Small intestine (tissue), 16 donors: ENCODE results near the gene MAP3K10. TPM values are rescaled to one million over a fixed set of nuclear protein-coding genes. Genes with fewer than 3 reads are reported as not detected.
"Not testable (repeated sequence)": the region's sequence is repeated elsewhere in the genome, so short reads cannot be mapped to it uniquely, and the experiment has no call there.

ENCODE experiments used
- DNase-seq, 2 donors: peaks; one replicate each; pipeline versions ENCODE4 v3.0.0 to v3.0.0-alpha.2; 2013
- FAIRE-seq: peaks from 2 replicates; lab custom pipeline; 2012; peaks lifted over from hg19 to GRCh38; lab: Jason Lieb, UNC
- H3K27ac ChIP-seq, 3 donors: one replicate each; pipeline ENCODE4 v1.5.1; 2013; ENCODE audit warnings: low read length in 2 of 3, mild to moderate bottlenecking in 2 of 3, control low read depth in 1 of 3, inconsistent platforms in 1 of 3, low read depth in 1 of 3, moderate library complexity in 1 of 3
- H3K27me3 ChIP-seq, 3 donors: one replicate each; pipeline ENCODE4 v1.6.1; 2013; ENCODE audit warnings: low read length in 3 of 3, inconsistent platforms in 1 of 3; ENCODE audit not compliant: control insufficient read depth in 3 of 3, insufficient read depth in 3 of 3
- H3K36me3 ChIP-seq, 3 donors: one replicate each; pipeline ENCODE4 v1.6.1; 2013; ENCODE audit warnings: low read length in 3 of 3, inconsistent platforms in 1 of 3, low read depth in 1 of 3, mild to moderate bottlenecking in 1 of 3, moderate library complexity in 1 of 3; ENCODE audit not compliant: control insufficient read depth in 3 of 3, insufficient read depth in 2 of 3
- H3K4me1 ChIP-seq, 3 donors: one replicate each; pipeline ENCODE4 v1.6.1; 2013; ENCODE audit warnings: low read length in 2 of 3, inconsistent platforms in 1 of 3, low read depth in 1 of 3, mild to moderate bottlenecking in 1 of 3, moderate library complexity in 1 of 3; ENCODE audit not compliant: control insufficient read depth in 3 of 3, insufficient read depth in 2 of 3
- H3K4me3 ChIP-seq, 3 donors: one replicate each; pipeline ENCODE4 v1.5.1; 2013; ENCODE audit warnings: low read length in 3 of 3, control low read depth in 1 of 3, inconsistent platforms in 1 of 3, low read depth in 1 of 3, mild to moderate bottlenecking in 1 of 3, moderate library complexity in 1 of 3
- H3K9me3 ChIP-seq, 2 donors: one replicate each; pipeline ENCODE4 v1.6.1; 2013; ENCODE audit warnings: low read depth in 1 of 2, low read length in 1 of 2; ENCODE audit not compliant: control insufficient read depth in 2 of 2, insufficient read depth in 1 of 2
- WGBS, 3 donors: extraction: QIAGEN DNeasy Blood & Tissue Kit; methylation state at CpG; one replicate each; pipeline ENCODE4 v1.1.7; 2013; 5-methylcytosine and 5-hydroxymethylcytosine counted together
- long read RNA-seq, 10 donors: transcript quantifications; one replicate each; lab custom pipeline, GENCODE V29; 2026
- polyA plus RNA-seq, 4 donors: library from polyadenylated mRNA; stranded (reverse) in 3 of 4; unstranded in 1 of 4; fragments of 200-250 nt in 3 of 4; fragments of 120-200 nt in 1 of 4; gene quantifications; one replicate each; pipeline versions ENCODE4 v1.2.1 to v1.2.3, GENCODE V29; 2013
- donor health status: healthy with polysubstance abuse.
- donor health status: control.
- donor health status: control.
- donor health status: Bipolar disorder and iron deficiency.
- donor health status: healthy.

MAP3K10 gene
- 1 to 10 TPM; 5.4 to 9.7 (median 6.9) TPM for polyA plus RNA-seq
- long read RNA-seq, donor 1 = 0 reads
- long read RNA-seq, donor 2, partial matches to known transcripts = 0 of 1 reads
- long read RNA-seq, donor 2, other reads (novel, unspliced or antisense) = 0 of 1 reads
- long read RNA-seq, donor 3, partial matches to known transcripts = 25 of 26 reads
- long read RNA-seq, donor 3, other reads (novel, unspliced or antisense) = 0 of 26 reads
- long read RNA-seq, donor 4 = 0 reads
- long read RNA-seq, donor 5 = 0 reads
- long read RNA-seq, donor 6 = 0 reads
- long read RNA-seq, donor 7, partial matches to known transcripts = 0 of 3 reads
- long read RNA-seq, donor 7, other reads (novel, unspliced or antisense) = 0 of 3 reads
- long read RNA-seq, donor 8 = 0 reads
- long read RNA-seq, donor 9 = 0 reads
- long read RNA-seq, donor 10 = 0 reads

DNA sequence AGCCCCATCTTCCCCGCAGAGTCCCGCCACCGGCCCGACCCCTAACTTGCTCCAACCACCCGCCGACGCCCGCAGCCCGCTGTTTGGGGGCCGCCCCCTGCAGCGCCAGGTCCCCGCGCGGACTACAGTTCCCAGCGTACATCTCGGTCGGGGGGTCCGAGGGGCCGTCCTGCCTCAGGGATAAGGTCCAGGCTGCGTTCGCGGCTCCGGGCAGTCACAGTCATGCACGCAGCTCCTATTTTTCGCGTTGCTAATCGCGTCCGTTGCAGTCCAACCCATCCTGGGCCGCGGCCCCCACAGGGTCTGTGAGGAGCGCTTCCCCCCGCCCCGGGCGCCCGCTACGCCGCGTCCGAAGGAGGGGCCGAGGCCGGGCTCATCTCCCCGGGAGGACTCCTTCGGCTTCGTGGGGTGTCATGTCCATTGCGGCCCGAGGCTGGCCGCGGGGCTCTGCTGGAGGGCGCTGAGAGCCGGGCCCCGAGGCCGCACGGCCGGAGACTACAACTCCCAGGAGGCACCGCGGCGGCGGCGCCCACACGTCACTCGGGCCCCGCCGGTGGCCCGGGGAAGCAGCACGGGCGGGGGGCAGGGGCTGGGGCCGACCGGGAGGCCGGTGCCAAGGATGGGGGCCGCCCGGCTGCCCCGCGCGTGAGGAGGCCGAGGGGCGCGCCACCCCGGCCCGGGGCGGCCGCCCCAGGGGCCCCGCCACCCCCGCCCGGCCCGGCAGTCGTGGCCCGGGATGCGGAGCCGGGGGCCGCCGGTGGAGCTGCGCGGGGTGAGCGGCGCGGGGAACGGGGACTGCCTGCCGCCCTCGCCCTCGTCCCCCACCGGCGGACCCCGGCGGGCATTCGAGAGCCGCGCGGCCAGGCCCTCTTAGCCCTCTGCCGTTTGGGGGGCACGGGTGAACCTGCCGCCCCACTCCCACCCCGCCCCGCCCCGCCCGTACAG, at the start of gene MAP3K10:
Gene MAP3K10, plus strand, starts transcription at position 536 of the 945 bp plus-strand sequence. CDS start 606 bp downstream, outside the sequence.
- peak; percentile 59 to 89 for DNase-seq
- H3K27ac ChIP-seq = peak within 1 kb of the TSS; percentile 77 to 95 (median 86)
- H3K27me3 ChIP-seq = no peaks in the 10 kb centered on the region
- no peaks in the 10 kb centered on the region for H3K9me3 ChIP-seq
- H3K4me3 ChIP-seq = peak within 1 kb of the TSS; percentile 89 to 95 (median 91)
- no peak for FAIRE-seq
- WGBS, 3 donors = 0 to 1% (median 1%) methylated on average over 51 to 116 of the region's 116 CpGs
- H3K36me3 ChIP-seq = no peaks in the 10 kb centered on the region
- H3K4me1 ChIP-seq = peaks cover 0 to 4% (median 0%) of the 10 kb centered on the region in 3 donors

DNA sequence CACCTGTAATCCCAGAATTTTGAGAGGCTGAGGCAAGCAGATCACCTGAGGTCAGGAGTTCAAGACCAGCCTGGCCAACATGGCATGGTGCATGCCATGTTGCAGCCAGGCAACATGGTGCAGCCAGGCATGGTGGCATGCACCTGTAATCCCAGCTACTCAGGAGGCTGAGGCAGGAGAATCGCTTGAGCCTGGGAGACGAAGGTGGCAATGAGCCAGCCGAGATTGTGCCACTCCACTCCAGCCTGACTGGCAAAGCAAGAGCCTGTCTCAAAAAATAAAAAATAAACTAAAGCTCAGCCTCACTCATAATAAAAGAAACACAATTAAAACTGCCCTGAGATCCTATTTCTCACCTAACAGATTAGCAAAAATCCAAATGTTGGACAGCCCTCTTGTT, 49.7 kb upstream of the MAP3K10 start:
- no peak for FAIRE-seq
- no peaks in the 10 kb centered on the region for H3K27me3 ChIP-seq
- H3K36me3 ChIP-seq = no peaks in the 10 kb centered on the region
- H3K27ac ChIP-seq = no peak overlapping the region
- no peaks in the 10 kb centered on the region for H3K4me1 ChIP-seq
- WGBS, 3 donors = 67 to 73% (median 71%) methylated on average over 3 of the region's 3 CpGs
- no peak for DNase-seq
- peaks cover 0 to 3% of the 10 kb centered on the region in 2 donors for H3K9me3 ChIP-seq
- no peak overlapping the region for H3K4me3 ChIP-seq

DNA sequence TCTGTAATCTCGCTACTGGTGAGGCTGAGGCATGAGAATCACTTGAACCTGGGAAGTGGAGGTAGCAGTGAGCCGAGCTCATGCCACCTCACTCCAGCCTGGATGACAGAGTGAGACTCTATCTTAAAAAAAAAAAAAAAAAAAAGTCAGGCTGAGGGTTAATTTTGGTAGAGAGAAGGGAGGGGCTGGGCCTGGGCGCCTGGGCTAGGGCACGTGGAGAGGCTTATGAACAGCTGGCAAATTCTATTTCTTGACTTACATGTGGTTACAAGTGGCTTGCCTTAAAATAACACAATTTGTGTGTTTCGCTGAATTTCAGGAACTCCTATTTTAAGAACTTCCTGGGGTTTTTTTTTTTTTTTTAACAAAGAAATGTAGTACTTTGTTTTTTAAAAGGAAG, 47.6 kb upstream of the MAP3K10 start:
- 36 to 44% (median 36%) methylated on average over 5 of the region's 5 CpGs for WGBS, 3 donors
- Histone ChIP-seq H3K4me3 (no peak overlapping the region), H3K4me1 (no peaks in the 10 kb centered on the region), H3K27me3 (peaks cover 0 to 2% (median 0%) of the 10 kb centered on the region in 3 donors), H3K27ac (no peak overlapping the region), H3K36me3 (no peaks in the 10 kb centered on the region), H3K9me3 (peaks cover 0 to 3% of the 10 kb centered on the region in 2 donors)
- FAIRE-seq (no peak), DNase-seq (no peak)

DNA sequence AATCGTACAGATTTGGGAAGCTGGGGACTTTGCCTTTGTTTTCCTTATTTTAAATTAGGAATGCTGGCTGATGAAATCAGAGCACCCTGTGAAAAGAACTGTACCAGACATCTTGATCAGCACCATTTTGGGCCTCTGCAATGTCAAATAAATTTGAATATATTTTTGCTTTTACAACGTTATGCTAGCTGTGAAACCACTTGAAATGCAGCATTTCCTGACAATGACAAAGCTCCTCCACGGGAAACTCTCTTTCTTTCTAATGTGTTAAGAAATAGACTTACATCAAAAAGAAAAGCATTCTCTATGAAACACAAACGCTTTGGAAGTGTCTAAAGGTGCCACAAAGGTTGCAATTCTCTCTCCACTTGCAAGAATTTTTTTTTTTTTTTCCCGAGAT, 47.1 kb upstream of the MAP3K10 start:
- no peak for DNase-seq
- WGBS, 3 donors = 26 to 33% (median 31%) methylated on average over 5 of the region's 5 CpGs

DNA sequence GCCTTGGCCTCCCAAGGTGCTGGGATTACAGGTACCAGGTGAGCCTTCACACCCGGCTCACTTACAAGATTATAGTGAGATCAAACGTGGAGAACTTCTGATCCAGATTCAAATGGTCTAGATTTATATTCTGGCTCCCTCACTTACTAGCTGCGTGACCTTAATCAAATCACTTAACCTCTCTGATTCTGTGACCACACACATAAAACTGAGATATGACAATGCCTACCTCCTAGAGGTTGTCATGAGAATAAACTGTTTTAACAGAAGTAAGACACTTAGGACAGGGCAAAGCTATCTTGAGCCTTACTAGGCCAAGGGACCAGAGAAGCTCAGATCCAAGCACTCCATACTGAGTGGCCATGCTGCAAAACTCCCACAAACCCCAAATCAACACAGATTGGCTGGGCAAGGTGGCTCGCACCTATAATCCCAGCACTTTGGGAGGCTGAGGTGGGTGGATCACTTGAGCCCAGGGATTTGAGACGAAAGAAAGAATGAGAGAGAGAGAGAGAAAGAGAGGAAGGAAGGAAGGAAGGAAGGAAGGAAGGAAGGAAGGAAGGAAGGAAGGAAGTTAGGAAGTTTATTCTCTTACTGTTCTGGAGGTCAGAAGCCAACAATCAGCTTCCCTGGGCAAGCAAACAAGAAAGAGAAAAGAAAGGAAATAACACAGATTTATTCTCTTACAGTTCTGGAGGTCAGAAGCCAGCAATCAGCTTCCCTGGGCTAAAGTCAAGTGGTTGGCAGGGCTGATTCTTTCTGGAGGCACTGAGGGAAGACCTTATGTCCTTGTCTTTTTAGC, 46.1 kb upstream of the MAP3K10 start:
- 72 to 78% (median 76%) methylated on average over 5 of the region's 5 CpGs for WGBS, 3 donors
- FAIRE-seq = no peak
- H3K27ac ChIP-seq = no peak overlapping the region

More for the DNA sequence above, 47.1 kb upstream of the MAP3K10 start:
- Histone ChIP-seq H3K4me3 (no peak overlapping the region), H3K36me3 (no peaks in the 10 kb centered on the region), H3K9me3 (no peaks in the 10 kb centered on the region), H3K27ac (no peak overlapping the region), H3K27me3 (peaks cover 0 to 2% (median 0%) of the 10 kb centered on the region in 3 donors), H3K4me1 (no peaks in the 10 kb centered on the region)
- FAIRE-seq = no peak

DNA sequence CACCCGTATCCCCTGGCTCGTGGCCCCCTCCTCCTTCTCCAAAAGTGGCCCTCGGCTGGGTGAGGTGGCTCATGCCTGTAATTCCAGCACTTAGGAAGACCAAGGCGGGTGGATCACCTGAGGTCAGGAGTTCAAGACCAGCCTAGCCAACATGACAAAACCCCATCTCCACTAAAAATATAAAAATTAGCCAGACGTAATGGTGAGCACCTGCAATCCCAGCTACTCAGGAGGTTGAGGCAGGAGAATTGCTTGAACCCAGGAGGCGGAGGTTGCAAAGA, 45.5 kb upstream of the MAP3K10 start:
- not testable (repeated sequence) for H3K4me1 ChIP-seq, H3K27me3 ChIP-seq, DNase-seq, FAIRE-seq, H3K9me3 ChIP-seq, H3K4me3 ChIP-seq, H3K27ac ChIP-seq, H3K36me3 ChIP-seq
- WGBS, 3 donors = 57 to 76% (median 72%) methylated on average over 6 of the region's 6 CpGs

More for the DNA sequence above, 46.1 kb upstream of the MAP3K10 start:
- Histone ChIP-seq H3K36me3 (no peaks in the 10 kb centered on the region), H3K4me3 (no peak overlapping the region), H3K4me1 (no peaks in the 10 kb centered on the region), H3K9me3 (no peaks in the 10 kb centered on the region), H3K27me3 (peaks cover 0 to 2% (median 0%) of the 10 kb centered on the region in 3 donors)
- DNase-seq = no peak

DNA sequence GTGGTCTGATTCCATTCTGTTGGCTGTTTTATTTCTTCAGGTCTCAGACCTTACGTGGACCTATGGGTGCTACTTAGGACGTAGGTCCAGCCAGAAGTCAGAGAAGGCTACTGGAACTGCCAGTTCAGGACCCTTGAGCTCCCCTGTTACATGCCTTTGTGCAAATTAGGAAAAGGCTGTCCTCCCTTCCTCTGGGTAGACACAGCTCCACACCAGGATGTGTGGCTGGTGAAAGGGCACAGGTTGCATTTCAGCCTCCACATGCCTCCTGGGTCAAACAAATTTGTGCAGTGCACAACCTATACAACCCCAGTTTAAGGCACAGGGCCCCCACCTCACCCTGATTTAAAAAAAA, 43.9 kb upstream of the MAP3K10 start:
- no peaks in the 10 kb centered on the region for H3K4me1 ChIP-seq
- DNase-seq = no peak
- H3K4me3 ChIP-seq = no peak overlapping the region
- H3K36me3 ChIP-seq = no peaks in the 10 kb centered on the region
- no peak for FAIRE-seq
- H3K9me3 ChIP-seq = no peaks in the 10 kb centered on the region
- H3K27ac ChIP-seq = no peak overlapping the region
- peaks cover 0 to 2% (median 2%) of the 10 kb centered on the region in 3 donors for H3K27me3 ChIP-seq
- 61 to 81% (median 75%) methylated on average over 2 of the region's 2 CpGs for WGBS, 3 donors
